ENCODE data around the gene PHLPP1. TPM values are rescaled to one million over a fixed set of nuclear protein-coding genes. Genes with fewer than 3 reads are reported as not detected.
"Not testable (repeated sequence)": the region's sequence is repeated elsewhere in the genome, so short reads cannot be mapped to it uniquely, and the experiment has no call there.

Gene PHLPP1
- total RNA-seq, 1 experiment from 2014 or later, result 39.9 TPM

- Histone ChIP-seq H3K4me1 (ENCODE audit: insufficient read depth, low read length) (peaks cover 5% of the 10 kb centered on the region), H3K18ac (ENCODE audit: insufficient read length, low read depth, low read length) (no peak overlapping the region), H2AK5ac (ENCODE audit: insufficient read length, low read length) (no peak overlapping the region), H2BK20ac (ENCODE audit: low read depth, low read length, poor library complexity, severe bottlenecking) (no peak overlapping the region), H3K14ac (ENCODE audit: insufficient read depth, low read length) (no peak overlapping the region), H3K27me3 (ENCODE audit: insufficient read depth, low read length) (no peaks in the 10 kb centered on the region), H2BK15ac (ENCODE audit: low read depth, low read length) (no peak overlapping the region; the same call in 1 of the 2 replicates), H3K4ac (ENCODE audit: low read depth, low read length) (no peak overlapping the region), H2BK120ac (ENCODE audit: low read depth, low read length, poor library complexity, severe bottlenecking) (no peak overlapping the region), H4K8ac (replicated peaks; ENCODE audit: insufficient read length, low read depth, low read length) (no peak overlapping the region), H3K9me3 (ENCODE audit: control insufficient read depth, low read depth, low read length) (no peaks in the 10 kb centered on the region), H3K23ac (ENCODE audit: insufficient read length, low read depth, low read length) (no peak overlapping the region), H4K20me1 (ENCODE audit: control insufficient read depth, insufficient read depth, insufficient read length) (no peaks in the 10 kb centered on the region), H3K9ac (ENCODE audit: extremely low read depth, insufficient read length, low read length) (no peak overlapping the region), H3K79me2 (ENCODE audit: insufficient read depth, low read length) (peaks cover 31% of the 10 kb centered on the region; the same call in 1 of the 2 replicates), H3K79me1 (ENCODE audit: insufficient read depth, low read depth, low read length, poor library complexity, severe bottlenecking) (peaks cover 5% of the 10 kb centered on the region), H3K4me2 (ENCODE audit: insufficient read depth, insufficient read length, low read length) (no peak overlapping the region), H3K27ac (ENCODE audit: insufficient read length, low read depth, low read length) (no peak overlapping the region), H2BK5ac (ENCODE audit: insufficient read length, low read length) (no peak overlapping the region), H3K56ac (ENCODE audit: insufficient read length, low read depth, low read length) (no peak overlapping the region), H2AFZ (ENCODE audit: low read length) (no peak overlapping the region), H4K91ac (ENCODE audit: insufficient read length, low read depth, low read length) (no peak overlapping the region), H2BK12ac (ENCODE audit: insufficient read length, low read depth, low read length) (peak overlapping the region; percentile 62), H3T11ph (ENCODE audit: low read length) (no peak overlapping the region), H4K5ac (ENCODE audit: insufficient read length, low read depth, low read length) (no peak overlapping the region), H3K23me2 (ENCODE audit: insufficient read length, low read depth, low read length, poor library complexity, severe bottlenecking) (no peaks in the 10 kb centered on the region)
- peak overlapping the region in 2 of 3 experiments; percentile 57 to 69; a peak in 4 of 7 replicates for H3K27ac Mint-ChIP-seq
- no CpG with 5 or more reads among the region's 1 CpG for WGBS (ENCODE audit: extremely low coverage, insufficient read length, low lambda C conversion rate)
- peaks cover 0 to 3% (median 0%) of the 10 kb centered on the region in 3 experiments; a peak in 1 of 7 replicates for H3K36me3 Mint-ChIP-seq (ENCODE audit: insufficient read depth in 1 of 3, low read depth in 3 of 3)
- H3K4me3 Mint-ChIP-seq, result no peak overlapping the region
- H3K27me3 Mint-ChIP-seq (ENCODE audit: low read depth), result no peaks in the 10 kb centered on the region
- H3K9me3 Mint-ChIP-seq, result no peaks in the 10 kb centered on the region
- no peak for DNase-seq
- H3K4me1 Mint-ChIP-seq, result peaks cover 29 to 41% of the 10 kb centered on the region in 2 experiments
- TF ChIP-seq CTCF (conservative IDR thresholded peaks at IDR 0.05), result no peak
Observed at GRCh38 chr18:62808123-62808522, 92.8 kb downstream of the PHLPP1 start.

DNA sequence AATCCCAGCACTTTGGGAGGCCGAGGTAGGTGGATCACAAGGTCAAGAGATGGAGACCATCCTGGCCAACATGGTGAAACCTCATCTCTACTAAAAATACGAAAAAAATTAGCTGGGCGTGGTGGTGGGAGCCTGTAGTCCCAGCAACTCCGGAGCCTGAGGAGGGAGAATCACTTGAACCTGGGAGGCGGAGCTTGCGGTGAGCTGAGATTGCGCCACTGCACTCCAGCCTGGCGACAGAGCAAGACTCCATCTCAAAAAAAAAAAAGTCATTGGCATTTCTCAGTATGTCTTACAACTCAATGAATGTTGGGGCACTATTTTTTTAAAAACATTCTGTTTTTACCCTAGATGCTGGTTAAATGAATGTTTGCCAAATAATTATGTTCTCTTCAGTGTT is 94.1 kb downstream of the PHLPP1 start:
- H3K9me3 ChIP-seq (ENCODE audit: control insufficient read depth, low read depth, low read length); H3K27me3 ChIP-seq (ENCODE audit: insufficient read depth, low read length); H3K56ac ChIP-seq (ENCODE audit: insufficient read length, low read depth, low read length); H2AFZ ChIP-seq (ENCODE audit: low read length); H4K20me1 ChIP-seq (ENCODE audit: control insufficient read depth, insufficient read depth, insufficient read length); H4K5ac ChIP-seq (ENCODE audit: insufficient read length, low read depth, low read length); H3K14ac ChIP-seq (ENCODE audit: insufficient read depth, low read length); H3K27ac ChIP-seq (ENCODE audit: insufficient read length, low read depth, low read length); H2BK12ac ChIP-seq (ENCODE audit: insufficient read length, low read depth, low read length); H3K9me3 Mint-ChIP-seq; H3K4me2 ChIP-seq (ENCODE audit: insufficient read depth, insufficient read length, low read length); DNase-seq; H2AK5ac ChIP-seq (ENCODE audit: insufficient read length, low read length); H2BK5ac ChIP-seq (ENCODE audit: insufficient read length, low read length); H2BK120ac ChIP-seq (ENCODE audit: low read depth, low read length, poor library complexity, severe bottlenecking); H4K8ac ChIP-seq (replicated peaks; ENCODE audit: insufficient read length, low read depth, low read length); H3K27me3 Mint-ChIP-seq (ENCODE audit: low read depth); H3K4ac ChIP-seq (ENCODE audit: low read depth, low read length); H3K4me3 Mint-ChIP-seq; H3K18ac ChIP-seq (ENCODE audit: insufficient read length, low read depth, low read length); H3K79me1 ChIP-seq (ENCODE audit: insufficient read depth, low read depth, low read length, poor library complexity, severe bottlenecking); H4K91ac ChIP-seq (ENCODE audit: insufficient read length, low read depth, low read length); H3K9ac ChIP-seq (ENCODE audit: extremely low read depth, insufficient read length, low read length); H3K23ac ChIP-seq (ENCODE audit: insufficient read length, low read depth, low read length); H2BK20ac ChIP-seq (ENCODE audit: low read depth, low read length, poor library complexity, severe bottlenecking); H3K36me3 Mint-ChIP-seq (ENCODE audit: insufficient read depth in 1 of 3, low read depth in 3 of 3); H3K23me2 ChIP-seq (ENCODE audit: insufficient read length, low read depth, low read length, poor library complexity, severe bottlenecking); H3T11ph ChIP-seq (ENCODE audit: low read length); H2BK15ac ChIP-seq (ENCODE audit: low read depth, low read length): not testable (repeated sequence)
- Mint-ChIP-seq H3K27ac (peak overlapping the region in 1 of 3 experiments; percentile 76; a peak in 2 of 7 replicates), H3K4me1 (peaks cover 40 to 46% of the 10 kb centered on the region in 2 experiments)
- WGBS (ENCODE audit: extremely low coverage, insufficient read length, low lambda C conversion rate), result no CpG with 5 or more reads among the region's 8 CpGs
- Histone ChIP-seq H3K79me2 (ENCODE audit: insufficient read depth, low read length) (peaks cover 23% of the 10 kb centered on the region; the same call in 1 of the 2 replicates), H3K4me1 (ENCODE audit: insufficient read depth, low read length) (peaks cover 14% of the 10 kb centered on the region)

Data from H9 (cell line).